Sigmoid colon (tissue), 4 donors: ENCODE data around the gene IL1A.

Source experiments
- CTCF ChIP-seq, 4 experiments: fragments of 450-650 bp in 3 of 4; fragments of 200-600 bp in 1 of 4; IDR thresholded peaks; one replicate each; pipeline ENCODE4 v1.5.1; 2016 to 2019; ENCODE audit warnings: antibody characterized with exemption in 4 of 4, mild to moderate bottlenecking in 3 of 4, moderate library complexity in 2 of 4
- POLR2A ChIP-seq, 2 donors: fragments of 450-650 bp; IDR thresholded peaks; one replicate each; pipeline ENCODE4 v1.6.1; 2016; ENCODE audit warnings: antibody characterized with exemption in 2 of 2, mild to moderate bottlenecking in 2 of 2, moderate library complexity in 2 of 2
- POLR2AphosphoS5 ChIP-seq, 4 donors: sonication (generic); formaldehyde crosslinking; IDR thresholded peaks; one replicate each; pipeline ENCODE4 v1.6.1; 2017; ENCODE audit warnings: antibody characterized with exemption in 4 of 4

GRCh38 chr2:112731479-112731878 lies 52.8 kb downstream of the IL1A start:
- TF ChIP-seq CTCF (IDR thresholded peaks at IDR 0.05) (no peak), POLR2A (IDR thresholded peaks at IDR 0.05) (no peak), POLR2AphosphoS5 (IDR thresholded peaks at IDR 0.05) (no peak)
